Activated CD4-positive, alpha-beta T cell treated with anti-CD3 and anti-CD28 coated beads for 48 hours (primary cell): ENCODE data around the gene MEA1.
"Not testable (repeated sequence)": the region's sequence is repeated elsewhere in the genome, so short reads cannot be mapped to it uniquely, and the experiment has no call there.

Experiments used
- DNase-seq: peaks from one replicate; pipeline ENCODE4 v3.0.0-alpha.2; 2020

MEA1 gene

GRCh38 chr6:43006251-43006650 lies 7.5 kb downstream of the MEA1 start:
- no peak for DNase-seq

GRCh38 chr6:43005844-43006243 lies 7.9 kb downstream of the MEA1 start:
- DNase-seq, result no peak

GRCh38 chr6:43001843-43002242 lies 11.9 kb downstream of the MEA1 start:
- no peak for DNase-seq

- DNase-seq, result not testable (repeated sequence)
Measured at GRCh38 chr6:42998205-42998604, 15.5 kb downstream of the MEA1 start.

GRCh38 chr6:42996513-42996912 lies 17.2 kb downstream of the MEA1 start:
- DNase-seq, result no peak

GRCh38 chr6:42993445-42993844 lies 20.3 kb downstream of the MEA1 start:
- DNase-seq, result no peak

- DNase-seq, result no peak
Measured at GRCh38 chr6:42989923-42990322, 23.8 kb downstream of the MEA1 start.

GRCh38 chr6:42988486-42989020 lies 25.2 kb downstream of the MEA1 start:
- DNase-seq, result no peak

GRCh38 chr6:42987533-42988451 lies 26.0 kb downstream of the MEA1 start:
- DNase-seq, result no peak

GRCh38 chr6:42984924-42985475 lies 28.7 kb downstream of the MEA1 start:
- DNase-seq, result peak; percentile 23

GRCh38 chr6:42984001-42984923 lies 29.5 kb downstream of the MEA1 start, which contains the start of gene PPP2R5D:
TSS of gene PPP2R5D (plus strand) at chr6:42984570. CDS start at chr6:42984678, 108 bp downstream.
- peak; percentile 98 for DNase-seq

GRCh38 chr6:42981836-42982235 lies 31.9 kb downstream of the MEA1 start:
- DNase-seq, result no peak

- no peak for DNase-seq
Measured at GRCh38 chr6:42979523-42980177, 34.1 kb downstream of the MEA1 start.

- peak; percentile 96 for DNase-seq
Measured at GRCh38 chr6:42978839-42979522, 34.8 kb downstream of the MEA1 start, which contains the start of gene PEX6. TSS of gene PEX6 (minus strand) at chr6:42979181. CDS start at chr6:42979150, 31 bp downstream.

- DNase-seq, result peak; percentile 40
Measured at GRCh38 chr6:42978487-42978838, 35.3 kb downstream of the MEA1 start.

GRCh38 chr6:42974919-42975505 lies 38.7 kb downstream of the MEA1 start:
- no peak for DNase-seq

GRCh38 chr6:42973926-42974325 lies 39.8 kb downstream of the MEA1 start:
- DNase-seq, result no peak

GRCh38 chr6:42971746-42972327 lies 41.9 kb downstream of the MEA1 start:
- DNase-seq, result no peak

- DNase-seq, result peak; percentile 22
Measured at GRCh38 chr6:42970871-42971612, 42.7 kb downstream of the MEA1 start.

GRCh38 chr6:42969934-42970333 lies 43.8 kb downstream of the MEA1 start:
- DNase-seq, result no peak
